Fibroblast of mammary gland (primary cell): ENCODE results near the gene NFIX.

Source experiments
- DNase-seq: peaks from one replicate; pipeline ENCODE4 v3.0.0-alpha.2; 2010; ENCODE audit warnings: low read depth
- H3K4me3 ChIP-seq: 2 replicates; pipeline ENCODE4 v1.5.1; 2011; ENCODE audit warnings: low read depth, mild to moderate bottlenecking, low read length, moderate library complexity; ENCODE audit not compliant: control insufficient read depth
- CTCF ChIP-seq: conservative IDR thresholded peaks from 2 replicates; pipeline ENCODE4 v1.5.1; 2011; ENCODE audit warnings: low read depth, low read length, inconsistent platforms; ENCODE audit not compliant: control insufficient read depth, insufficient read depth

The NFIX gene

GRCh38 chr19:13102416-13102665 lies 107.1 kb downstream of the NFIX start:
- TF ChIP-seq CTCF: no peak
- peak overlapping the region; percentile 6 for H3K4me3 ChIP-seq
- peak; percentile 51 for DNase-seq

GRCh38 chr19:13102666-13103580 lies 107.6 kb downstream of the NFIX start, which contains the start of gene LYL1:
Gene LYL1, minus strand, starts transcription at chr19:13102858. Its CDS starts 1,687 bp downstream, at chr19:13101171.
- peak within 1 kb of the TSS; percentile 6 for H3K4me3 ChIP-seq
- TF ChIP-seq CTCF: no peak
- DNase-seq: no peak

GRCh38 chr19:13103581-13104359 lies 108.5 kb downstream of the NFIX start:
- no peak overlapping the region for H3K4me3 ChIP-seq
- no peak for TF ChIP-seq CTCF
- no peak for DNase-seq

- no peak for DNase-seq
- H3K4me3 ChIP-seq: no peak overlapping the region
- peak; percentile 57 for TF ChIP-seq CTCF
Measured at GRCh38 chr19:13104360-13104847, 109.1 kb downstream of the NFIX start.

- TF ChIP-seq CTCF: no peak
- no peak for DNase-seq
- no peak overlapping the region for H3K4me3 ChIP-seq
Measured at GRCh38 chr19:13104848-13105711, 109.8 kb downstream of the NFIX start.

GRCh38 chr19:13109361-13110098 lies 114.3 kb downstream of the NFIX start:
- TF ChIP-seq CTCF: no peak
- no peak overlapping the region for H3K4me3 ChIP-seq
- DNase-seq: no peak
